IPS DF 4.7 (cell line): Measurements from ENCODE around the gene KCTD7.
A peak's percentile ranks its signal among the peaks of the same experiment; 100 is the strongest.
"Not testable (repeated sequence)": the region's sequence is repeated elsewhere in the genome, so short reads cannot be mapped to it uniquely, and the experiment has no call there.

Experiments
- DNase-seq: peaks from one replicate; pipeline ENCODE4 v3.0.0-alpha.2; 2013; ENCODE audit warnings: low spot score; ENCODE audit errors: extremely low read depth

KCTD7 gene

DNA sequence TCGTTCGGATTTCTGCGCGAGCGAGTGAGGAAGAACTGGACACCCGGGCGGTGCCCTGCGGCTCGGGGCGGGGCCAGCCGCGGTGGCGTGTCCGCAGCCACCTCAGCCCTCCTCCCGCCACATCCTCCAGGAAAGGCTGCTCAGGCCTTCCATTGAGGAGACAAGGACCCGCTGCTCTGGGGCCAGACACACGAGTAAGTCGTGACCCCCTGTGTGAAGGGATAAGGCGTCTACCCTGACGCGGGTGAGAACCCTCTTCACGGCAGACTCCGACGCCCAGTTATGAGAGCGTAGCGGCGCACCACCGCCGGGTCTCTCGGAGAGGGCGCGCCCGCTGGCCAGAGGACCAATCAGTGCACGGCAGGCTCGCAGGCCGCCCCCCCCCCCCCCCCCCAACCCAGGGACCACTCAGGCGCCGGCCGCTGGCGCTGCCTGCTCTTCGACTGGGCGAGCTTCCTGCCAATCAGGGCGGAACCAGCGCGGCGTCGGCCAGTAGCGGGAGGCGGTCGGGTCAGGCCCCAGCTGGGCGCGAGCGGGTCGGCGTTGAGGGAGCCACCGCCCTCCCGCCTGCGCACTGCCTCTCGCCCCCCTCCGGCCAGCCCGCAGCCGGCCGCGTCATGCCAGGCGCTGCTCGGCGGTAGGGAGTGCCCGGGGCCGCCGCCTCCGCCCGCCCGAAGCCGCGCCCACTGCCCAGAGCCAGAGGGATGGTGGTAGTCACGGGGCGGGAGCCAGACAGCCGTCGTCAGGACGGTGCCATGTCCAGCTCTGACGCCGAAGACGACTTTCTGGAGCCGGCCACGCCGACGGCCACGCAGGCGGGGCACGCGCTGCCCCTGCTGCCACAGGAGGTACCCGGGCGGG, at the start of gene KCTD7:
KCTD7 (plus strand) TSS at position 521 of the 861 bp plus-strand sequence; CDS start at position 705, 184 bp downstream.
- no peak for DNase-seq

DNA sequence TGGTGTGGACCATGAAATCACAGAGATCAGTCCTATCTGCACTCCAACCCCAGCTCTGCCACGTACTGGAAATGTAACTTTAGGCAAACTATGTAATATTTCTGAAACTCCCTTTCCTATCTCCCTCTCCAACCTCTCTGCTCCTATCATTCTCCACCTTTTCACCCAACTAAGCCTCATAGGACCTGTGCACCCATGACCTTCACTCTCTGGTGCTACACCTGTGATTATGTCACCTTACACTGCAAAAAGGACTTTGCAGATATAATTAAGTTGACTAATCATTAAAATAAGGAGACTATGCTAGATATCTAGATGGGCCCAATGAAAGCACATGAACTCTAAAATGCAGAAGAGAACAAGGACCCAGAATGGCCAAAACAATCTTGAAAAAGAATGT, 48.3 kb upstream of the KCTD7 start:
- not testable (repeated sequence) for DNase-seq

GRCh38 chr7:66582816-66583489, 45.7 kb upstream of the KCTD7 start:
- not testable (repeated sequence) for DNase-seq

DNA sequence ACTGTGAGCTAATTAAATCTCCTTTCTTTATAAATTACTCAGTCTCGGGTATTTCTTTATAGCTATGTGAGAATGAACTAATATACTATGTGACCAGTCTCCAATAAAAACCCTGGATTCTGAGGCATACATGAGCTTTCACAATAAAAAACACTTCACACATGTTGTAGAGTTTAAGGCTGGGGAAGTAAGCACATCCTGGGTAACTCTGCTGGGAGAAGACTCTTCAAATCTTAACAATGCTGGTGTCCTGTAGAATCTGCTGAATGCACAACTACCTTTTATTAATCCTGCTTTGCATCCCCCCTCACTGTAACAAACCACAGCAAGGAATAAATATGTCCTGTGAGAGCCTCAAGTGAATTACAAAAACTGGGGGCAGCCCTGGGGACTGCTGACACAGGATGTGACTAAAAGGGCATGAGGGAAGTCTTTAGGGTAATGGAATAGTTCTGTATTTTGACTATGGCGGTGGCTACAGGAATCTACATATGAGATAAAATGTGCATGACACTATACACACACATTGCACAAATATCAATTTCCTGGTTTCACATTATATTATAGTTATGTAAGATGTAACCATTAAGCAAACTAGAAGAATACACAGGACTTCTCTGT, 45.1 kb upstream of the KCTD7 start:
- no peak for DNase-seq

DNA sequence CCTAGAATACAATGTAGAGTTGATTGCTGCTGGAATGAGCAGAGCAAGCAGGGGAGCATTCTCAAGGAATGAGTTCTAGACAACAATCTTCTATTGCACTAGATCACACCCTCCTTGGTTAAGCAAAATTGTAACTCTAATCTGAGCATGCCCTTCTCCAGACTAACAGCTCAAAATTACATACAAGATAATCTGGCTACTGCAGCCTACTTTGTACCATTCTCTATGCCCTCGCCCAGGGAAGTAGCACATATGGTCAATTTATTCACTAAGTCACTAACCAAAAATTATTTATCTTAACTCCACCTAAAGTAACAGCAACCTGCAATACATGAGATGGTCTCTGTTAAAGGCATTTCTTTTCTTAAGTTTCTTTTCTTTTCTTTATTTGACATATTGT, 42.5 kb upstream of the KCTD7 start:
- no peak for DNase-seq

DNA sequence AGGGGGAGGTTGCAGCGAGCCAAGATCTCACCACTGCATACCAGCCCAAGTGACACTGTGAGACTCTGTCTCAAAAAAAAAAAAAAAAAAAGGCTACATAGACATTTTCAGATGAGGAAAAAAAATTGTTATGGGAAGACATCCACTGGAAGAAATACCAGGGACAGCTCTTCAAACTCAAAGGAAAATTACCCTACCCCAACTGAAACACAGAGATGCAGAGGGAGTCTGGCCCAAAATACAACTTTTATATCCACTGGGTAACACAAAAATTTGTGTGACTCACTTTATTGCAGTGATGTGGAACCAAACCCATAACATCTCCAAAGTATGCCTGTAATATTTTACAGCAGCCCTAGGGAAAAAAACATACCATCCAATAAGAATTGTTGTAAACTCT, 40.5 kb upstream of the KCTD7 start:
- not testable (repeated sequence) for DNase-seq

DNA sequence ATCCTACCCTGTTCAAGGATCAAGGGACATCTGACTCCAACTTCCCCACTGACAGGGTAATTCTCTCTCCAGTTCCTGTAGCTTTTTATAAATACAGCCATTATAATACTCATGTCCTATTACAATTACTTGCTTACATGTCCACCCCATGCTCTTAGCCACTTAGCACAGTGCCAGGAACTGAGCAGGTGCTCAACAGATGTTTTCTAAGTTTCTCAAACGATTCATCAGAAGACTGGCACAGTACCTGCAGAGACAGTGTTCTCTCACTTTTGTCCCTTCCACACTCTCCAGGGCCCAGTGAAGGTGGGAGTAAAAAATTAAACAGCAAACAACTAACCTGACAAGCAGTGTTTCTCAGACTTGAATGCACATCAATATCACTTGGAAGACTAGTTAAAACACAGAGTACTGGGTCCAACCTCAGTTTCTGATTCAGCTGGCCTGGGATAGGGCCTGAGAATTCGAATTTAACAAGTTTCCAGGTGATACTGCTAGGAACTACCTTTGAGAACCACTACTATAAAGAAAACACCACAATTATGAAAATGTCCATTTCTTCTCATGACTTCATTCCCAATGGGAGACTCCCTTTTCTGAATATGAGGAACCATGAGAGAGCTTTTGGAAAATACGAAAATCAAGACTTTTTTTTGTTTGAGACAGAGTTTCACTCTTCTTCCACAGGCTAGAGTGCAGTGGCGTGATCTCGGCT, 39.7 kb upstream of the KCTD7 start:
- not testable (repeated sequence) for DNase-seq

- DNase-seq = not testable (repeated sequence)
Observed at GRCh38 chr7:66590302-66591057, 38.2 kb upstream of the KCTD7 start.

DNA sequence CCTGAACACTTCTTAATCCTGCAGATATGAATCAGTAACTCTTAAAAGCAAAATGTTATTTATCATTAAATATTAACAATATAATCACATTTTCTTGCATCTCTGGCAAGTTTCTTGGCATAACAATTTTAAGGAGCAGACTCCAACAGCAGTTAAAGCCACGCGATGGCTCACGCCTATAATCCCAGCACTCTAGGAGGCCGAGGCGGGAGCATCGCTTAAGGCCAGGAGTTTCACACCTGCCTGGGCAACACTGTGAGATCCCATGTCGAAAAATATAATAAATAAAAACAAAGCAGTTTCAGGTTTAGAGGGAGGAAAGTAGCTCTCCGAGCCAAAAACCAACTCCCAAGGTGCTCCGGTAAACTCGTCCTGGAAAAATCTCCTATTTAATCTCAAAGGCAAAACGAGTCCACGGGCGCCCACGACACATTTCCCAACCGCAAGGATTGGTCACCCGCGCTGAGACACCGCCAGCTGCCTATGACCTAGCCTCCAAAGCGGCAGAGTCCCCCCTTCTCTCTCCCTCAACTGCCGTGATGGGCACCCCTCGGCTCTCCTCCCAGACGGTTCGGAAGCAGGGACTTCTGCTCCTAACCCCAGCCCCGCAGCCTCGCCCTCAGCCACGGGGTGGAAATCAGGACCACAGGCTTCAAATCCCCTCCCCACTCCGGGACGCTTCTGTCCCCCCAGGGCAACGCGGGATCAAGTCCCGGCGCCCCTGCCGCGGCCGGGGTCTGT, 37.5 kb upstream of the KCTD7 start:
- not testable (repeated sequence) for DNase-seq

GRCh38 chr7:66591799-66592596, 36.7 kb upstream of the KCTD7 start:
- DNase-seq = peak; percentile 81

DNA sequence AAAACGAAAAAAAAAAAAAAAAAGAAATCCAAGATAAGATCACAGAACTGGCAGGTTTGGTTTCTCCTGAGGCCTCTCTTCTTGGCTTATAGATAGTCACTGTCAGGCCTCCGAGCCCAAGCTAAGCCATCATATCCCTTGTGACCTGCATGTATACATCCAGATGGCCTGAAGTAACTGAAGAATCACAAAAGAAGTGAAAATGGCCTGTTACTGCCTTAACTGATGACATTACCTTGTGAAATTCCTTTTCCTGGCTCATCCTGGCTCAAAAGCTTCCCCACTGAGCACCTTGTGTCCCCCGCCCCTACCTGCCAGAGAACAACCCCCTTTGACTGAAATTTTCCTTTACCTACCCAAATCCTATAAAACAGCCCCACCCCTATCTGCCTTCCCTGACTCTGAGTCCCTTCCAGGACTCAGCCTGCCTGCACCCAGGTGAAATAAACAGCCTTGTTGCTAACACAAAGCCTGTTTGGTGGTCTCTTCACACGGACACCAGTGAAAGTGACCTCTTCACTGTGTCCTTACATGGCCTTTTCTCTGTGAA, 36.0 kb upstream of the KCTD7 start:
- DNase-seq = not testable (repeated sequence)

- not testable (repeated sequence) for DNase-seq
Observed at GRCh38 chr7:66594082-66594481, 34.6 kb upstream of the KCTD7 start.

GRCh38 chr7:66597461-66597860, 31.2 kb upstream of the KCTD7 start:
- DNase-seq = no peak

DNA sequence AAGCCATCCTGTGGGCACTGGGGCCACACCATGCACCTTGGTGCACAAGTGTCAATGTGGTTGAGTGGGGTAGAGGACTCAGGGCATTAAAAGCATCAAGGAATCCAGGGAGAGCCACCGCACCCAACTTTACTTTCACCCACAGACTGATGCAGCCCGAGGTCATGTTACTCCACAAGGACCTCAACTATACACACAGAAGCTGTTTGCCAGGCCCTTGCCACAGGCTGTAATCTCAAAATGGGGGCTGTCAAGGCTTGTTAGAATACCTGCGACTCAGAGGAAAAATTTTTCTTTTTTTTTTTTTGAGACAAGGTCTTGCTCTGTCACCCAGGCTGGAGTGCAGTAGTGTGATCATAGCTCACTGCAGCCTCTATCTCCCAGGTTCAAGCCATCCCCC, 26.5 kb upstream of the KCTD7 start:
- no peak for DNase-seq

- no peak for DNase-seq
Observed at GRCh38 chr7:66604198-66604597, 24.5 kb upstream of the KCTD7 start.

- not testable (repeated sequence) for DNase-seq
Observed at GRCh38 chr7:66606540-66607291, 22.0 kb upstream of the KCTD7 start.

- no peak for DNase-seq
Observed at GRCh38 chr7:66609176-66609575, 19.5 kb upstream of the KCTD7 start.

- DNase-seq = not testable (repeated sequence)
Observed at GRCh38 chr7:66614596-66614995, 14.1 kb upstream of the KCTD7 start.
